Upper lobe of left lung (tissue), 4 donors: ENCODE data around the gene SPRED2.

Experiments used
- CTCF ChIP-seq, 6 experiments: fragments of 450-650 bp in 4 of 6; fragments of 200-600 bp in 2 of 6; sonication (generic) in 2 of 6; IDR thresholded peaks; one replicate each; pipeline ENCODE4 v1.5.1; 2016 to 2019; ENCODE audit warnings: antibody characterized with exemption in 6 of 6
- EP300 ChIP-seq, 4 donors: sonication (generic); formaldehyde crosslinking; IDR thresholded peaks; one replicate each; pipeline ENCODE4 v1.5.1; 2017; ENCODE audit warnings: antibody characterized with exemption in 4 of 4, control low read depth in 2 of 4
- POLR2A ChIP-seq, 4 donors: fragments of 450-650 bp; IDR thresholded peaks; one replicate each; pipeline ENCODE4 v1.5.1; 2016 to 2017; ENCODE audit warnings: antibody characterized with exemption in 4 of 4, mild to moderate bottlenecking in 2 of 4
- POLR2AphosphoS5 ChIP-seq, 2 donors: sonication (generic); formaldehyde crosslinking; IDR thresholded peaks; one replicate each; pipeline ENCODE4 v1.5.1; 2017; ENCODE audit warnings: antibody characterized with exemption in 2 of 2

DNA sequence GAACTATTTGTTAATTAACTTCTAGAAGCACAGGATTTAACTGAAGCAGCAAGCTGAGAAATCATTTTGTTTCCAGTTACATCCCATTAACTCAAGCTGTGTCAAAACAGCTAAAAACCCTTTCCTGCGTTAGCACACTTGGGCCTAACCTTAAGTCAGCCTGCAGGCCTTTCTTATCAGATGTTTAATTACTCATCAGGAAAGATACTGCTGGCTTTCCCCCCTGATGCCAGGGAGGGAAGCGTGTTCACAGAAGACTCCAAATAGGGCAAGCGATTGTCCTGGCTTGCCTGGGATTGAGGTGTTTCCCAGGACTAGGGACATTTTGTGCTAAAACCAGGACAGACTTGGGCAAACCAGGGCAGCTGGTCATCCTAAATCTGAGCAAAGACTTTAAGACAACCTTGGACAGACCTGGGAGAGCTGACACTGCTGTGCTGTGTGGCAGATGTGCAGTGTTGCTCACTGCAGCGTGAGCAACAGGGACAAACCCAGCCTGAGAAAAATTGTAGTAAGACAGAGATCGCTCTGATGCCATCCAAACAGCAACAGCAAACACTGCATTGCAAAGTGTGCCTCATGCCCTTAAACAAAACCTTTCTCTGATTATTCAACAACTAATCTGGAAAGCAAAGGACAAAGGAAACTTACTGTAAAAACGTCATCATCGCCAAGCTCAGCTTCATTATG, 100.9 kb downstream of the SPRED2 start:
- no peak for TF ChIP-seq CTCF (IDR thresholded peaks at IDR 0.05)
- no peak for TF ChIP-seq POLR2AphosphoS5 (IDR thresholded peaks at IDR 0.05)
- no peak for TF ChIP-seq POLR2A (IDR thresholded peaks at IDR 0.05)
- TF ChIP-seq EP300 (IDR thresholded peaks at IDR 0.05) = no peak
